Measurements from ENCODE around the gene MAP3K9.

GRCh38 chr14:70845601-70846000 lies 36.3 kb upstream of the MAP3K9 start:
- TF ChIP-seq CTCF (IDR thresholded peaks at IDR 0.05), result no peak
- TF ChIP-seq POLR2A (IDR thresholded peaks at IDR 0.05), result no peak

Data from sigmoid colon (tissue), 3 donors.